NCI-H1092 treated with DMSO at 0.1 percent for 48 hours (cell line): ENCODE results near the gene SLC11A1.

ENCODE experiments used
- DNase-seq: peaks from one replicate; lab custom pipeline; 2025; lab: John Stamatoyannopoulos, UW

SLC11A1 gene

DNA sequence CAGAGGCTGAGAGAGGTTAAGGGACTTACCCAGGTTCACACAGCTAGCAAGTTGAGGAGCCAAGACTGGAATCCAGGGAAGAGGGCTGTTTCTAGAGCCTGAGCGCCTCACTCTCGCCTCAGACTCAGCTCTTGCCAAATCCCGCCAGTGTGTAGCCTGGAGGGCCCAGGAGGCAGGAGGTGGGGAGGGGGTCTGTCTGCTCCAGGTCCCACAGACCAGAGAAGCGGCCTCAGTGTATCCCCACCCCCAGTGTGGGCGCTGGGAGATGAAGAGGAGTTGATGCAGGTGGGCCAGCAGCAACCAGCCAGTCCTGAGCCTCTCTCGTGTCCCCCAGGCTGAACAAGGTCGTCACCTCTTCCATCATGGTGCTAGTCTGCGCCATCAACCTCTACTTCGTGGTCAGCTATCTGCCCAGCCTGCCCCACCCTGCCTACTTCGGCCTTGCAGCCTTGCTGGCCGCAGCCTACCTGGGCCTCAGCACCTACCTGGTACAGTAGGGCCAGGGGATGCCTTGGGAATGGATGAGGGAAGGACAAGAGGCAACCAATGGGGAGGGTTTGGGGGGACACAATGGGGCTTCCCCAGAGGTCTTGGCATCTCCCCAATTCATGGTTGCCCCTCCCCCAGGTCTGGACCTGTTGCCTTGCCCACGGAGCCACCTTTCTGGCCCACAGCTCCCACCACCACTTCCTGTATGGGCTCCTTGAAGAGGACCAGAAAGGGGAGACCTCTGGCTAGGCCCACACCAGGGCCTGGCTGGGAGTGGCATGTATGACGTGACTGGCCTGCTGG lies 12.4 kb downstream of the SLC11A1 start:
- no peak for DNase-seq

- no peak for DNase-seq
These were observed 13.0 kb downstream of the SLC11A1 start for GRCh38 chr2:218395090-218395444.

GRCh38 chr2:218395456-218395825 lies 13.4 kb downstream of the SLC11A1 start:
- DNase-seq: no peak

DNA sequence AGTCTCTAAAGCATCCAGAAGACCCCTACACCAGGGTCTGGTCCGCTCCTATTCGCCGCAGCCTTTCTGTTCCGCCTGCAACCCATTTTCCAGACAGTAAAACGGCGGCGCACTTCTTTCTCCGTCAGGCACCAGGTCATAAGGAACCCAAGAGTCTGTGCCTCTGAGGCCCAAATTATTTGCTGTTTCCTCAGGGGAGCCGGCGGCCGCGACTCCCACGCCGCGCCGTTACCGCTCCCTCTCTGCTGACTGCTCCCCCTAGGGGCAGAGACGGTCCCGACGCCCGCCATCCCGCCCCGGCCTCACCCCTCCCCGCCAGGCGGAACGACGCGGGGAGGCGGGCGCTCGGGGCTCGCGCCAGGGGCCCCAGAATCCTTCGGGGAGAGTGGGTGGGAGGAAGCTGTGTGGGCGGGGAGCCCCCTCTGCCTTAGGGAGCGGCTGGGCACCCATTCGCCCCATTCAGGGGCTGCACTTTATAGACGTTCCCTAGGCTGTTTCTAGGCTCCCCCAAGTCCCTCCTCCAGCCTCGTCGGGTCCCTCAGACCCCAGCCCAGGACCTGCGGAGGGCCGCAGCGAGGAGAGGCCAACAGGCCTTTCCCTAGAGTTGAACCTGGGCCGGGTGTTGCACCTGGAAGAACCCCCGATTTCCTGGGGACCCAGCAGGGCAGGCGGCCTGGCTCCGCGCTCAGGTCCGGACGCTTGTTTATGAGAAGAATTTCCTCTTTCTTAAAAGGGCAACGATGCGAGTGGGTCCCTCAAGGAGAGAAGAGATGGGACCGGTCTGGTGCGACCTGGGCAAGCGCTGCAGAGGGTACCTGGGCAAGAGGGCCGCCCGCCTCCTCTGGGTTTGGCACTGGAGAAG lies 14.0 kb downstream of the SLC11A1 start:
- peak; percentile 81 for DNase-seq

DNA sequence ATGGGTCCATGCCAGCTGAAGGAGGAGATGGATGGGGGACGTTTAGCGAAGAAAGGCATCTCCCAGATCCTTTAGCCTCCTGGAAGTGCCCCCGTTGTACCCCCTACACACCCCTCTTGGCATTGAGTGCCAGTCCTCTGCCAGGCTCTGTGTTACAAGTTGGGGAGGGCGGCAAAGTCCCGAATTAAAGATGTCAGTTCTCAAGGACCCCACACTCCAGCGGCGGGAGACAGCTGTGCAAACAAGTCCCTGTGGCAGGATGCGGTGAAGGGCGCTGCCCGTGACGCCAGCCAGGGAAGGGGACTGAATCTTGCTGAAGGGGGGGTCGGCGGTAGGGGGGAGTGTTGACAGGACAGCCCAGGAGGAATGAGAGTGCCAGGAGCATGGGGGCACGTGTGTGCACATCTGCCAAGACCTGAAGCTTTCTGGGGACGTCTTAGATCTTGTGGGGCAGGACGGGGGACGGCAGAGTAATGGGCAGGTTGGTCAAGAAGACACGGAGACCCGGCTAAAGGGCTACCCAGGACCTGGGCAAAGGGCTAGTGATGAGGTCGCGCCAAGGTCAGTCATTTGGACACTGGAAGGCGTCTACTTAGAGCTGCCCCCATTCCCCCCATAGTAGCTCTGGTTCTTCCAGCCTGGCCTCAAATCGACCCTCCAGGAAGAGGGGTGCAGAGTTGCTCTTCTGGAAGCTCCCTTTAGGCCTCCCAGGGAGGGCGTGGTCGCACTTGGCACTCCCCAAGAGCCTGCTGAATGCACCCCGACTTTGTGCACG lies 14.8 kb downstream of the SLC11A1 start:
- DNase-seq: peak; percentile 77

DNA sequence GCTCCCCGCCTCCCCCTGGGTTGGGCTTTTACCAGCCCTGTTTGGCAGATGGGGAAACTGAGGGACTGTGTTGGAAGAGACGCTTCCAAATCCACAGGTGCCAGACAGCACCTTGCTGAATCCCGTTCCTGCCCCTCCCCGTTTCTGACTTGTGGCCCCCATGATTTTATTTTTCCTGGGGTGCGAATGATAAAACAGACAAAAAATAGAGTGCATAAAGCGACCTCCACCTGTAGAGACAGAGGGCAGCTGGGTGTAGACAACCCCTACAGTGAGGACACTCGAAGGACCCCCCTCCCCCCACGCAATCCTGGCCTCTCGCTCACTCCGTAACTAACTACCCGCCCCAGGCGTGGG lies 15.4 kb downstream of the SLC11A1 start:
- no peak for DNase-seq

GRCh38 chr2:218397820-218398436 lies 15.9 kb downstream of the SLC11A1 start:
- peak; percentile 20 for DNase-seq

GRCh38 chr2:218398437-218399390 lies 16.6 kb downstream of the SLC11A1 start:
- peak; percentile 9 for DNase-seq

DNA sequence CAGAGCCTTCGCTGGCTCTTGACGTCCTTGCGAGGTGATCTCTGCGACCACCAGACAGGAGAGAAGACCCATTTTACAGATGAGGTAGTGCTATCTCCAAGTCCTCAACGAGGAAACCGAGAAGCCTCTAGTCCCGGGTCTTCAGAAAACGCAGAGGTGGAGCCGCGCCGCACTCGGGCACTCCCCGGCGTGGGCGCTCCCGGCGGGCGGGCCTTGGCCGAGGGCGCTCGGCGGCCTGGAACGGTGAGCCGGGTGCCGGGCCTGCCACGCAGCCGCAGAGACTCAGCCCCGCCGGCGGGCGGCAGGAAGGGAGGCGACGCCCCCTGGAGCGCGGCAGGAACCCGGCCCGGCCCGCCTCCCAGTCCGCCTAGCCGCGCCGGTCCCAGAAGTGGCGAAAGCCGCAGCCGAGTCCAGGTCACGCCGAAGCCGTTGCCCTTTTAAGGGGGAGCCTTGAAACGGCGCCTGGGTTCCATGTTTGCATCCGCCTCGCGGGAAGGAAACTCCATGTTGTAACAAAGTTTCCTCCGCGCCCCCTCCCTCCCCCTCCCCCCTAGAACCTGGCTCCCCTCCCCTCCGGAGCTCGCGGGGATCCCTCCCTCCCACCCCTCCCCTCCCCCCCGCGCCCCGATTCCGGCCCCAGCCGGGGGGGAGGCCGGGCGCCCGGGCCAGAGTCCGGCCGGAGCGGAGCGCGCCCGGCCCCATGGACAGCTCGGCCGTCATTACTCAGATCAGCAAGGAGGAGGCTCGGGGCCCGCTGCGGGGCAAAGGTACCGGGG lies 17.5 kb downstream of the SLC11A1 start, which contains the start of gene CTDSP1:
TSS of gene CTDSP1 (plus strand) at position 478 of the 776 bp plus-strand sequence. CDS start at position 701, 223 bp downstream.
- DNase-seq: peak; percentile 78

- DNase-seq: no peak
These were observed 18.3 kb downstream of the SLC11A1 start for GRCh38 chr2:218400167-218400929.

DNA sequence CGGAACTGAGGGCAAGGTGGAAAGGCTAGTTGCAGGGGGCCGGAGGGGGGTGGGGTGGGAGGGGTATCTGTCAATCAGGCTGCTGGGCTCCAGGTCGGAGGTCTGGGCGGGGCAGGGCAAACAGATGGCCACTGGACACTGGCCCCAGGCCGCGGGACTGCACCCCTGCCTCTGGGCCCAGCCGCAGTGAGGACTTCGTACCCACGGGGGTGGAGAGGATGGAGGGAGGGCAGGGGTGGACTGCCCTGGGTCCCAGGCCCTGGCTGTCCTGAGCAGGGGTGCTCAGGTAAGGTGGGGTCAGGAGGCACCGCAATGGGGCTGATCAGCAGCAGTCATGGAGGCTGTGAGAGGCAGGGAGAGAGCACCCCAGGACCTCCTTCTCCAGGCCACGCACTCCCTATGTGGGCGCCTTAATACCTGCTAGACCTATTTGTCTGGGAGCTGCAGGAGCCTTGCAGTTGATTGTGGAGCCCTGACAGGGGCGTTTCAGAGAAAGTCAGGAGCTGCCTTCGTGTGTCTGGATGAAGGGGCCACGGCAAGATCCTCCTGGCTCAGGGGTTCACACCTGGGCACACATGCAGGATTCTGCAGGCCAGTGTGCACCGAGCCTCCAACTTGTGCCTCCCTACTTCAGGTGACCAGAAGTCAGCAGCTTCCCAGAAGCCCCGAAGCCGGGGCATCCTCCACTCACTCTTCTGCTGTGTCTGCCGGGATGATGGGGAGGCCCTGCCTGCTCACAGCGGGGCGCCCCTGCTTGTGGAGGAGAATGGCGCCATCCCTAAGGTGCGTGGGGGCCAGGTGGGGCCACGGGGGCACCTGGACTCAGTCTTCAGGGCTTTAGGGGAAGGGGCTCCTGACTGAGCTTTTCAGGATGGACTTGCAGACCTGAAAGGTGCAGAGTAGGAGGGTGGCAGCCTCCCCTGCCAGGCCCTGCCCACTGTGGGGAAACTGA lies 19.1 kb downstream of the SLC11A1 start:
- no peak for DNase-seq

DNA sequence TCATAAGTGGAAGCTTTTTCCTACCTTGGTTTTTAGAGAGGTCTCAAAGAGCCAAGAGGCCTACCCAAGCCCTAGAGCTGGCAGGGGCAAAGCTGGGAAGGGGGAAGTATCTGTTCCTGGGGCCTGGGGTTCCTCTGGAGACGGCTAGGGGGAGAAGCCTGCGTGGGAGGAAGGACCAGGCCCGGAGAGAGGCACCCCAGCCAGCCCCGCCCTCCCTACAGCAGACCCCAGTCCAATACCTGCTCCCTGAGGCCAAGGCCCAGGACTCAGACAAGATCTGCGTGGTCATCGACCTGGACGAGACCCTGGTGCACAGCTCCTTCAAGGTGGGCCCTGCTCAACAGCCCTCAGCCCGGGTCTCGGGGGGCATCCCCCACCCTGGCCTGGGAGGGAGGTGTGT lies 19.8 kb downstream of the SLC11A1 start:
- DNase-seq: no peak

GRCh38 chr2:218402491-218402901 lies 20.4 kb downstream of the SLC11A1 start:
- no peak for DNase-seq

GRCh38 chr2:218402911-218403411 lies 20.9 kb downstream of the SLC11A1 start:
- no peak for DNase-seq

DNA sequence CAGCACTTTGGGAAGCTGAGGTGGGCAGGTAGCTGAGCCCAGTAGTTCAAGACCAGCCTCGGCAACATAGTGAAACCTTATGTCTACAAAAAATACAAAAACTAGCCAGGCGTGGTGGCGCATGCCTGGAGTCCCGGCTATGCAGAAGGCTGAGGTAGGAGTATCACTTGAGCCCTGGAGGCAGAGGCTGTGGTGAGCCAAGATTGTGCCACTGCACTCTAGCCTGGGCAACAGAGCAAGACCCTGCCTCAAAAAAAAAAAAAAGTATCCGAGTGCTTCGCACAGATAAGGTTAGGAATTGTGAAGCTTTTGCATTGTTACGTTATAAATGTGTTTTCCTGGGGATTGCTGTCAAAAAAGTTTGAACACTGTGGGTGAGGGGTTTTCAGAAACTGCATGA lies 21.7 kb downstream of the SLC11A1 start:
- no peak for DNase-seq

DNA sequence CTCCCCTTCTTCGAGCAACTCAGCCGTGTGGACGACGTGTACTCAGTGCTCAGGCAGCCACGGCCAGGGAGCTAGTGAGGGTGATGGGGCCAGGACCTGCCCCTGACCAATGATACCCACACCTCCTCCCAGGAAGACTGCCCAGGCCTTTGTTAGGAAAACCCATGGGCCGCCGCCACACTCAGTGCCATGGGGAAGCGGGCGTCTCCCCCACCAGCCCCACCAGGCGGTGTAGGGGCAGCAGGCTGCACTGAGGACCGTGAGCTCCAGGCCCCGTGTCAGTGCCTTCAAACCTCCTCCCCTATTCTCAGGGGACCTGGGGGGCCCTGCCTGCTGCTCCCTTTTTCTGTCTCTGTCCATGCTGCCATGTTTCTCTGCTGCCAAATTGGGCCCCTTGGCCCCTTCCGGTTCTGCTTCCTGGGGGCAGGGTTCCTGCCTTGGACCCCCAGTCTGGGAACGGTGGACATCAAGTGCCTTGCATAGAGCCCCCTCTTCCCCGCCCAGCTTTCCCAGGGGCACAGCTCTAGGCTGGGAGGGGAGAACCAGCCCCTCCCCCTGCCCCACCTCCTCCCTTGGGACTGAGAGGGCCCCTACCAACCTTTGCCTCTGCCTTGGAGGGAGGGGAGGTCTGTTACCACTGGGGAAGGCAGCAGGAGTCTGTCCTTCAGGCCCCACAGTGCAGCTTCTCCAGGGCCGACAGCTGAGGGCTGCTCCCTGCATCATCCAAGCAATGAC lies 22.4 kb downstream of the SLC11A1 start:
- no peak for DNase-seq

- DNase-seq: no peak
These were observed 23.1 kb downstream of the SLC11A1 start for GRCh38 chr2:218405086-218405745.
